ENCODE data around the gene ACAP3.

Gene ACAP3

DNA sequence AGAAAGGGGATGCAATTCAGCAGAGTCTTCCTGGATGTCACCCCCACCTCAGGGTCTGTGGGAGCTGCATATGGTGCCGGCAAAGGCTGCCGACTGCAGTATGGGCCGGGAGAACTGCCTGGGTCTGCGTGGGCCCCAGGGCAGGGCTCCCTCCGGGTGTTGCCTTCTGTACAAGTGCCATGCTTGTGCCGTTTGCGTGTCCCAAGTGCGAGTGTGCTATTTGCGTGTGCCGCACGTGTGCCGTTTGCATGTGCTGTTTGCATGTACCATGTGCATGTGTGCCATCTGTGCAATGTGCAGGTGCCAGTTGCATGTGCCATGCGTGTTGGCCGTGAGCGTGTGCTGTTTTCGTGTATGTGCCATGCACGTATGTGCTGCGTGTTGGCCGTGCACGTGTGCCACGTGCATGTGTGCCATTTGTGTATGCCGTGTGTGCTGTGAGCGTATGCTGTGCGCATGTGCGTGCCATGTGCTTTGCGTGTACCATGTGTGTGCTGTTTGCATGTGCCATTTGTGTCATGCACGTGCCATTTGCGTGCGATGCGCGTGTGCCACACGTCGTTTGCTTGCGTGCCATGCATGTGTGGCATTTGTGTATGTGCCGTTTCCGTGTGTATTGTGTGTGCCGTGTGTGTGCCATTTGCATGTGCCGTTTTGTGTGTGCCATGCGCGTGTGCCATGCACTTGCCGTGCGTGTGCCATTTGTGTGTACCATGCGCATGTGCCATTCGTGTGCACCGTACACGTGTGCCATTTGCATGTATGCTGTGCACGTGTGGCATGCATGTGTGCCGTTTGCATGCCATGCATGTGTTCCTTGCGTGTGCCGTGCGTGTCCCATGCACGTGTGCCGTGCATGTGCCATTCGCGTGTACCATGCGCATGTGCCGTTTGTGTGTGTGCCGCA lies 21.8 kb upstream of the ACAP3 start:
- Histone ChIP-seq H3K9ac (ENCODE audit: insufficient read length) (no peak overlapping the region), H3K27ac (no peak overlapping the region), H3K4me3 (no peak overlapping the region), H3K9me3 (ENCODE audit: low read depth, low read length) (no peaks in the 10 kb centered on the region), H3K36me3 (ENCODE audit: insufficient read depth, low read length) (no peaks in the 10 kb centered on the region)
- TF ChIP-seq EZH2 (IDR thresholded peaks at IDR 0.05) (no peak), FOXP2 (optimal IDR thresholded peaks at IDR 0.05; ENCODE audit: control extremely low read depth, extremely low read length, insufficient read depth) (no peak), POLR2AphosphoS5 (IDR thresholded peaks at IDR 0.05; ENCODE audit: borderline replicate concordance, low read depth, low read length) (no peak)
- DNase-seq (ENCODE audit: low read depth, low spot score) = no peak

DNA sequence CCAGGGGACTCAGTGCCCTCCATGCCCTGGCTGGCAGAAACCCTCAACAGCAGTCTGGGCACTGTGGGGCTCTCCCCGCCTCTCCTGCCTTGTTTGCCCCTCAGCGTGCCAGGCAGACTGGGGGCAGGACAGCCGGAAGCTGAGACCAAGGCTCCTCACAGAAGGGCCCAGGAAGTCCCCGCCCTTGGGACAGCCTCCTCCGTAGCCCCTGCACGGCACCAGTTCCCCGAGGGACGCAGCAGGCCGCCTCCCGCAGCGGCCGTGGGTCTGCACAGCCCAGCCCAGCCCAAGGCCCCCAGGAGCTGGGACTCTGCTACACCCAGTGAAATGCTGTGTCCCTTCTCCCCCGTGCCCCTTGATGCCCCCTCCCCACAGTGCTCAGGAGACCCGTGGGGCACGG lies 20.5 kb upstream of the ACAP3 start:
- TF ChIP-seq POLR2AphosphoS5 (IDR thresholded peaks at IDR 0.05; ENCODE audit: borderline replicate concordance, low read depth, low read length) = no peak
- no peak for TF ChIP-seq FOXP2 (optimal IDR thresholded peaks at IDR 0.05; ENCODE audit: control extremely low read depth, extremely low read length, insufficient read depth)
- TF ChIP-seq EZH2 (IDR thresholded peaks at IDR 0.05) = no peak
- Histone ChIP-seq H3K27ac (no peak overlapping the region), H3K4me3 (no peak overlapping the region)

GRCh38 chr1:1327291-1327690 lies 19.6 kb upstream of the ACAP3 start:
- TF ChIP-seq POLR2AphosphoS5 (IDR thresholded peaks at IDR 0.05; ENCODE audit: borderline replicate concordance, low read depth, low read length) (no peak), FOXP2 (optimal IDR thresholded peaks at IDR 0.05; ENCODE audit: control extremely low read depth, extremely low read length, insufficient read depth) (no peak), EZH2 (IDR thresholded peaks at IDR 0.05) (no peak)
- DNase-seq (ENCODE audit: low read depth, low spot score) = no peak
- H3K27ac ChIP-seq = no peak overlapping the region

More for the DNA sequence above, 20.5 kb upstream of the ACAP3 start:
- H3K9ac ChIP-seq (ENCODE audit: insufficient read length) = no peak overlapping the region
- DNase-seq (ENCODE audit: low read depth, low spot score) = no peak
- H3K9me3 ChIP-seq (ENCODE audit: low read depth, low read length) = no peaks in the 10 kb centered on the region
- H3K36me3 ChIP-seq (ENCODE audit: insufficient read depth, low read length) = no peaks in the 10 kb centered on the region

DNA sequence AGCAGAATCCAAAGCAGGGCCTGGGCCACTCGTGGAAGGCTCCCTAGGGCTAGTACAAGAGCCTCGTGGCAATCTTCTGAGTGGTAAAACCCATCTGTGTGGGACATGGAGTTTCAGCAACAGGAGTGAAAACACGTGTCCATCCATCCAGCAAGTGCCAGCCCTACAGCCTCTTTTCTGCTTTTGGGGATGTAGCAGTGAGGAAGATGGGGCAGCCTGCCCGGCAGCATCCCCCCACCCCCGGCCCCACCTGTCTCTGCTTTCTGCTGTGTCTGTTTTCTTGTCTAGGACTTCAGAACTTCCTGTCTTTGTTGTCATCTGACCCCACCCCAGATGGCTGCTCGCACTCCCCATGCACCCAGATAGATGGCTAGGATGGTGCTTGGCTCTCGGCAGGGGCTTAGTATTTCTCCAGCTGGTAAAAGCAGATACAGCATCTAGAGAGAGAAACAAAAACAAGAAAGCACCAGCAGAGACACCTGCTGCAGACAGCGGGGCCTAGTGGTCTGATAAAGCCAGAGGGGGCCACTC lies 18.4 kb upstream of the ACAP3 start:
- H3K36me3 ChIP-seq (ENCODE audit: insufficient read depth, low read length) = no peaks in the 10 kb centered on the region; the same call in 1 of the 2 replicates
- no peak for DNase-seq (ENCODE audit: low read depth, low spot score)
- no peak overlapping the region for H3K4me3 ChIP-seq
- H3K9me3 ChIP-seq (ENCODE audit: low read depth, low read length) = no peaks in the 10 kb centered on the region
- no peak overlapping the region for H3K9ac ChIP-seq (ENCODE audit: insufficient read length)
- no peak overlapping the region for H3K27ac ChIP-seq
- TF ChIP-seq FOXP2 (optimal IDR thresholded peaks at IDR 0.05; ENCODE audit: control extremely low read depth, extremely low read length, insufficient read depth) (no peak), POLR2AphosphoS5 (IDR thresholded peaks at IDR 0.05; ENCODE audit: borderline replicate concordance, low read depth, low read length) (no peak), EZH2 (IDR thresholded peaks at IDR 0.05) (no peak)

More at GRCh38 chr1:1327291-1327690, 19.6 kb upstream of the ACAP3 start:
- Histone ChIP-seq H3K9me3 (ENCODE audit: low read depth, low read length) (no peaks in the 10 kb centered on the region), H3K9ac (ENCODE audit: insufficient read length) (no peak overlapping the region), H3K4me3 (no peak overlapping the region), H3K36me3 (ENCODE audit: insufficient read depth, low read length) (no peaks in the 10 kb centered on the region)

- Histone ChIP-seq H3K27ac (no peak overlapping the region), H3K9me3 (ENCODE audit: low read depth, low read length) (no peaks in the 10 kb centered on the region), H3K9ac (ENCODE audit: insufficient read length) (peak overlapping the region; percentile 90), H3K36me3 (ENCODE audit: insufficient read depth, low read length) (no peaks in the 10 kb centered on the region; the same call in 1 of the 2 replicates), H3K4me3 (peak overlapping the region; percentile 82)
- no peak for TF ChIP-seq POLR2AphosphoS5 (IDR thresholded peaks at IDR 0.05; ENCODE audit: borderline replicate concordance, low read depth, low read length)
- no peak for DNase-seq (ENCODE audit: low read depth, low spot score)
Measured at GRCh38 chr1:1325288-1326074, 17.8 kb upstream of the ACAP3 start.

DNA sequence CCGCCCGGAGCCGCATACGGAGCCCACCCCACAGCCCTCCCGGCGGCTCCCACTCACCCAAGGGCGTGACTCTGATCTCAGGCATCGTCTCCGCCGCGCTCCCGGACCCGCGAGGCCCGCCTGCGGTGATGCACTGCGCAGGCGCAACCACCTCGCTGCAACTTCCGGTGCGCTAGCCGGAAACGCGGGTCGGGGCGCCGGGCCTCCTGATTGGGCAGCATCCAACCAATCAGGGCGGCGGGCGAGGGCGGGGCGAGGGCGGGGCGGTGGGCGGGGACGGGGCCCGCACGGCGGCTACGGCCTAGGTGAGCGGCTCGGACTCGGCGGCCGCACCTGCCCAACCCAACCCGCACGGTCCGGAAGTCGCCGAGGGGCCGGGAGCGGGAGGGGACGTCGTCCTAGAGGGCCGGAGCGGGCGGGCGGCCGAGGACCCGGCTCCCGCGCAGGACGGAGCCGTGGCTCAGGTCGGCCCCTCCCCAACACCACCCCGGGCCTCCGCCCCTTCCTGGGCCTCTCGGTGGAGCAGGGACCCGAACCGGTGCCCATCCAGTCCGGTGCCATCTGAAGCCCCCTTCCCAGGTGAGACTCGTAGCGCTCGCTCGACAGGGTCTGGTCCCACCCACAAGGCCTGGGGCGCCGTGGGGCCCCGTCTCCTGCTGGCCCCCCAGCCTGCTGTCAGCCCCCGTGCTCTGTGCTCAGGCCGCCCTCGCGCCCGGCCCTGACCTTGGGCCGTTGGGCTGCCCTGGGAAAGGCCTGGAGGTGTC lies 17.0 kb upstream of the ACAP3 start, which contains the start of the genes CPTP and INTS11:
Gene CPTP, plus strand, starts transcription at position 279 of the 764 bp plus-strand sequence. CDS start 2,109 bp downstream, outside the sequence.
Gene INTS11, minus strand, starts transcription at position 137 of the 764 bp plus-strand sequence. Its CDS starts 52 bp downstream, at position 85.
- TF ChIP-seq EZH2 (IDR thresholded peaks at IDR 0.05) (no peak), POLR2AphosphoS5 (IDR thresholded peaks at IDR 0.05; ENCODE audit: borderline replicate concordance, low read depth, low read length) (peak; percentile 95), FOXP2 (optimal IDR thresholded peaks at IDR 0.05; ENCODE audit: control extremely low read depth, extremely low read length, insufficient read depth) (no peak)
- no peak for DNase-seq (ENCODE audit: low read depth, low spot score)
- peak within 1 kb of the TSS; percentile 82 for H3K4me3 ChIP-seq
- H3K36me3 ChIP-seq (ENCODE audit: insufficient read depth, low read length) = peaks cover under 1% of the 10 kb centered on the region; the same call in 1 of the 2 replicates
- H3K9ac ChIP-seq (ENCODE audit: insufficient read length) = peak within 1 kb of the TSS; percentile 91
- 0 out of 2 replicates have a peak within 1 kb of the TSS, but pooled peaks have one; percentile 50 for H3K27ac ChIP-seq
- H3K9me3 ChIP-seq (ENCODE audit: low read depth, low read length) = no peaks in the 10 kb centered on the region

- Histone ChIP-seq H3K9me3 (ENCODE audit: low read depth, low read length) (no peaks in the 10 kb centered on the region), H3K36me3 (ENCODE audit: insufficient read depth, low read length) (peaks cover 6% of the 10 kb centered on the region; the same call in 1 of the 2 replicates), H3K4me3 (peak overlapping the region; percentile 82), H3K9ac (ENCODE audit: insufficient read length) (peak overlapping the region; percentile 91), H3K27ac (0 out of 2 replicates have a peak overlapping the region, but pooled peaks have one; percentile 50)
- no peak for TF ChIP-seq EZH2 (IDR thresholded peaks at IDR 0.05)
- no peak for TF ChIP-seq FOXP2 (optimal IDR thresholded peaks at IDR 0.05; ENCODE audit: control extremely low read depth, extremely low read length, insufficient read depth)
- no peak for TF ChIP-seq POLR2AphosphoS5 (IDR thresholded peaks at IDR 0.05; ENCODE audit: borderline replicate concordance, low read depth, low read length)
- no peak for DNase-seq (ENCODE audit: low read depth, low spot score)
Measured at GRCh38 chr1:1324084-1324523, 16.4 kb upstream of the ACAP3 start.
